ENCODE results near the gene SOAT1.

- TF ChIP-seq CEBPB (IDR thresholded peaks at IDR 0.05; ENCODE audit: low read depth, low read length) (no peak), CTCF (conservative IDR thresholded peaks at IDR 0.05; ENCODE audit: low read depth, low read length) (no peak), POLR2A (IDR thresholded peaks at IDR 0.05; ENCODE audit: low read depth, low read length) (no peak), SMC3 (IDR thresholded peaks at IDR 0.05; ENCODE audit: low read depth, low read length) (no peak), USF2 (IDR thresholded peaks at IDR 0.05; ENCODE audit: low read depth, low read length) (no peak), ELK1 (IDR thresholded peaks at IDR 0.05; ENCODE audit: borderline replicate concordance, low read depth, low read length) (no peak), RAD21 (IDR thresholded peaks at IDR 0.05; ENCODE audit: low read length) (no peak), CHD1 (IDR thresholded peaks at IDR 0.05; ENCODE audit: low read depth, low read length) (no peak), MAFK (IDR thresholded peaks at IDR 0.05; ENCODE audit: low read depth, low read length) (no peak), RCOR1 (IDR thresholded peaks at IDR 0.05; ENCODE audit: insufficient replicate concordance, low read length) (no peak)
Measured at GRCh38 chr1:179313004-179313403, 19.4 kb downstream of the SOAT1 start.
